HepG2 (cell line): Measurements from ENCODE around the gene PPP1R1B. TPM values are rescaled to one million over a fixed set of nuclear protein-coding genes. Genes with fewer than 3 reads are reported as not detected.
A peak's percentile ranks its signal among the peaks of the same experiment; 100 is the strongest.

Source experiments
- GABPB1 ChIP-seq: IDR thresholded peaks from 2 replicates; pipeline ENCODE4 v1.6.1; 2016; ENCODE audit warnings: mild to moderate bottlenecking, missing genetic modification reagents, moderate library complexity, missing compliant biosample characterization
- HES4 ChIP-seq: sonication (generic); formaldehyde crosslinking; IDR thresholded peaks from 2 replicates; pipeline ENCODE4 v1.9.0; 2021; ENCODE audit warnings: mild to moderate bottlenecking, missing genetic modification reagents, borderline replicate concordance
- JARID2 ChIP-seq: sonication (generic); formaldehyde crosslinking; IDR thresholded peaks from 2 replicates; pipeline ENCODE4 v1.8.1; 2023; ENCODE audit warnings: missing genetic modification reagents, inconsistent platforms; ENCODE audit not compliant: insufficient replicate concordance
- KLF15 ChIP-seq: sonication (generic); formaldehyde crosslinking; IDR thresholded peaks from 2 replicates; pipeline ENCODE4 v1.8.1; 2023; ENCODE audit warnings: borderline replicate concordance, mild to moderate bottlenecking, inconsistent platforms, missing genetic modification reagents, mixed read lengths
- MIER3 ChIP-seq: IDR thresholded peaks from 2 replicates; pipeline ENCODE4 v1.6.1; 2016; ENCODE audit warnings: missing compliant biosample characterization, borderline replicate concordance
- NFYB ChIP-seq: sonication (generic); formaldehyde crosslinking; IDR thresholded peaks from 2 replicates; pipeline ENCODE4 v1.4.0; 2020; ENCODE audit warnings: missing genetic modification reagents
- NRL ChIP-seq: sonication (generic); formaldehyde crosslinking; IDR thresholded peaks from 2 replicates; pipeline ENCODE4 v1.5.0; 2020; ENCODE audit warnings: missing genetic modification reagents, mild to moderate bottlenecking, moderate library complexity, borderline replicate concordance
- RARA ChIP-seq: IDR thresholded peaks from 2 replicates; pipeline ENCODE4 v1.6.1; 2016; ENCODE audit warnings: missing genetic modification reagents, missing compliant biosample characterization
- SP5 ChIP-seq: IDR thresholded peaks from 2 replicates; pipeline ENCODE4 v1.6.1; 2016; ENCODE audit warnings: low read depth, borderline replicate concordance
- TCF7L2 ChIP-seq: IDR thresholded peaks from 2 replicates; pipeline ENCODE4 v1.6.1; 2011; ENCODE audit warnings: mild to moderate bottlenecking, low read depth, low read length, moderate library complexity
- XRCC5 ChIP-seq: fragments of 200-400 bp; formaldehyde crosslinking; optimal IDR thresholded peaks from 2 replicates; pipeline ENCODE3; 2017; ENCODE audit warnings: mild to moderate bottlenecking, low read length
- ZEB1 ChIP-seq: IDR thresholded peaks from 2 replicates; pipeline ENCODE4 v1.6.1; 2012; ENCODE audit warnings: mild to moderate bottlenecking, low read depth, inconsistent platforms; ENCODE audit not compliant: insufficient replicate concordance
- ZMYM2 ChIP-seq: sonication (generic); formaldehyde crosslinking; IDR thresholded peaks from 2 replicates; pipeline ENCODE4 v1.8.0; 2022; ENCODE audit warnings: mild to moderate bottlenecking, missing genetic modification reagents
- ZNF101 ChIP-seq: sonication (generic); formaldehyde crosslinking; IDR thresholded peaks from 2 replicates; pipeline ENCODE4 v1.4.0; 2020; ENCODE audit warnings: mild to moderate bottlenecking, low read depth, missing genetic modification reagents, borderline replicate concordance
- ZNF20 ChIP-seq: sonication (generic); formaldehyde crosslinking; IDR thresholded peaks from 2 replicates; pipeline ENCODE4 v1.4.0; 2020; ENCODE audit warnings: mild to moderate bottlenecking, moderate library complexity, missing genetic modification reagents
- ZNF552 ChIP-seq: sonication (generic); formaldehyde crosslinking; IDR thresholded peaks from 2 replicates; pipeline ENCODE4 v1.9.0; 2022; ENCODE audit warnings: missing genetic modification reagents, mild to moderate bottlenecking, borderline replicate concordance
- ZNF556 ChIP-seq: sonication (generic); formaldehyde crosslinking; IDR thresholded peaks from 2 replicates; pipeline ENCODE4 v1.4.0; 2020; ENCODE audit warnings: mild to moderate bottlenecking, missing genetic modification reagents, borderline replicate concordance
- ZNF563 ChIP-seq: sonication (generic); formaldehyde crosslinking; IDR thresholded peaks from 2 replicates; pipeline ENCODE4 v1.8.0; 2022; ENCODE audit warnings: mild to moderate bottlenecking, moderate library complexity, missing genetic modification reagents
- ZNF670 ChIP-seq: sonication (generic); formaldehyde crosslinking; IDR thresholded peaks from 2 replicates; pipeline ENCODE4 v1.8.0; 2022; ENCODE audit warnings: mild to moderate bottlenecking, missing genetic modification reagents, borderline replicate concordance
- polyA plus RNA-seq, 8 experiments: library from polyadenylated mRNA; depleted of rRNA in 3 of 8; stranded (reverse) in 7 of 8; unstranded in 1 of 8; fragments of >200 nt; fragmentation: Illumina TruSeq in 4 of 8; extraction: Trizol in 4 of 8; gene quantifications; 2 replicates each; pipeline versions ENCODE4 v1.2.1 to v1.2.3, GENCODE V29; 2011 to 2016; ENCODE audit warnings: low read depth in 4 of 8, missing spikeins in 1 of 8, mixed read lengths in 1 of 8; ENCODE audit not compliant: insufficient read depth in 1 of 8
- total RNA-seq, 5 experiments: library from RNA; depleted of rRNA; stranded (reverse); fragments of >200 nt; fragmentation: Illumina TruSeq; extraction: Trizol; gene quantifications; 2 replicates each; pipeline ENCODE4 v1.2.3, GENCODE V29; 2016; ENCODE audit warnings: low read depth in 1 of 5
- TF ChIP-seq, protein P1 (sequence below): sonication (generic); formaldehyde crosslinking; IDR thresholded peaks from 2 replicates; pipeline ENCODE4 v1.4.0; 2020; ENCODE audit warnings: mild to moderate bottlenecking, missing genetic modification reagents
- TF ChIP-seq, protein P2 (sequence below): sonication (generic); formaldehyde crosslinking; IDR thresholded peaks from 2 replicates; pipeline ENCODE4 v1.5.0; 2020; ENCODE audit warnings: mild to moderate bottlenecking, low read depth, missing genetic modification reagents, borderline replicate concordance
- TF ChIP-seq, protein P3 (sequence below): sonication (generic); formaldehyde crosslinking; IDR thresholded peaks from 2 replicates; pipeline ENCODE4 v1.4.0; 2020; ENCODE audit warnings: missing genetic modification reagents

PPP1R1B gene
- total and polyA plus RNA-seq, 2 of the 13 experiments (the other 11 are each of a cell fraction or from before 2014, with no cell fraction given): 0.08 TPM; not detected in 1

DNA sequence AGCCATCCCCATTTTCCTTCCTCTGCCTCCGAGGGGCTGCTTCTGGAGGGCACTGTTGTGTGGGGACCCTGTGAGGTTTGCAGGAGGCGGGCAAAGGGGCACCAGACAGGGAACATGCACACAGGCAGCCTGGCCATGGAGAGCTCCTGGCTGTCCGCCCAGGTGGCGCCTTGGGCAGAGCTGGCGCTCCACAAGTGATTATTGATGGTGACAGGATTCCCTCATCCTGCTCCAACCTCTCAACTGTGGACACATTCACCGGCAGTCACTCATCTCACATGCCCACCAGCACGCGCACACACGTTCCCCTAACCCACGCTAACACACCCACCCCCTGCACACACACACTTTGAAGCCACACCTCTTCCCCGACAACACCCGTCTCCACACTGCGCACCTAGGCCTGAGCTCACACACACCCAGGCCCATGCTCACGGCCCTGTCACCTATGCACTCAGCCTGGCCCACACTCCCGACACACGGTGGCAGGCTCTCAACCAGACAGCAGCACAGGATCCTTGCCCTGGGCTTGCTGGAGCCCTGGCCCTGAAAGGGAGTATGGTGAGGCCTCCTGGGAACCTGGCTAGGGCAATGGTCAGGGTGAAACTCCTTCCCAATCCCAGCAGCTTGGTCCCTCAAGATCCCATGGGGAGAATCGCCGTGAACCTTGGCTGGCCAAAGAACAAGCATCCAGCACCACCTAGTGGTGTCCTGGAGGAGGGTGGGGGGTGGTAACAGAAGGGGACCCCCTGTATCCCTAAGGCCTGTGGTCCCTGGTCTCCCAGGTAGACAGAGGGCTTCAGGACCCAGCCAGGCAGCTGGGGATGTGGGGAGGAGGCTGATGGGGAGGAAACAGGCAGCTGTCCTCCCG lies 45.1 kb downstream of the PPP1R1B start (continued):
- TF ChIP-seq XRCC5: peak; percentile 90
- TF ChIP-seq ZNF101 (CRISPR knock-in tag): no peak
- no peak for TF ChIP-seq MIER3 (CRISPR knock-in tag)
- TF ChIP-seq HES4 (CRISPR knock-in tag): no peak
- no peak for TF ChIP-seq TCF7L2
- no peak for TF ChIP-seq NFYB (CRISPR knock-in tag)
- TF ChIP-seq ZMYM2: no peak
- TF ChIP-seq, protein P1, sequence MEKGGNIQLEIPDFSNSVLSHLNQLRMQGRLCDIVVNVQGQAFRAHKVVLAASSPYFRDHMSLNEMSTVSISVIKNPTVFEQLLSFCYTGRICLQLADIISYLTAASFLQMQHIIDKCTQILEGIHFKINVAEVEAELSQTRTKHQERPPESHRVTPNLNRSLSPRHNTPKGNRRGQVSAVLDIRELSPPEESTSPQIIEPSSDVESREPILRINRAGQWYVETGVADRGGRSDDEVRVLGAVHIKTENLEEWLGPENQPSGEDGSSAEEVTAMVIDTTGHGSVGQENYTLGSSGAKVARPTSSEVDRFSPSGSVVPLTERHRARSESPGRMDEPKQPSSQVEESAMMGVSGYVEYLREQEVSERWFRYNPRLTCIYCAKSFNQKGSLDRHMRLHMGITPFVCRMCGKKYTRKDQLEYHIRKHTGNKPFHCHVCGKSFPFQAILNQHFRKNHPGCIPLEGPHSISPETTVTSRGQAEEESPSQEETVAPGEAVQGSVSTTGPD (CRISPR knock-in tag): no peak
- no peak for TF ChIP-seq KLF15
- TF ChIP-seq, protein P2, sequence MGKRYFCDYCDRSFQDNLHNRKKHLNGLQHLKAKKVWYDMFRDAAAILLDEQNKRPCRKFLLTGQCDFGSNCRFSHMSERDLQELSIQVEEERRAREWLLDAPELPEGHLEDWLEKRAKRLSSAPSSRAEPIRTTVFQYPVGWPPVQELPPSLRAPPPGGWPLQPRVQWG (CRISPR knock-in tag): no peak
- no peak; the same call in none of the 2 replicates for TF ChIP-seq NRL (CRISPR knock-in tag)
- TF ChIP-seq ZEB1: no peak
- TF ChIP-seq SP5: no peak; the same call in 1 of the 2 replicates
- no peak for TF ChIP-seq JARID2 (CRISPR knock-in tag)
- TF ChIP-seq RARA: 0 out of 2 replicates have a peak, but pooled peaks have one; percentile 21
- peak; percentile 77; the same call in 1 of the 2 replicates for TF ChIP-seq ZNF556 (CRISPR knock-in tag)
- peak; percentile 54; the same call in 1 of the 2 replicates for TF ChIP-seq ZNF563 (CRISPR knock-in tag)
- TF ChIP-seq ZNF552 (CRISPR knock-in tag): no peak
- no peak for TF ChIP-seq ZNF20 (CRISPR knock-in tag)
- no peak; the same call in 1 of the 2 replicates for TF ChIP-seq GABPB1 (CRISPR knock-in tag)
- TF ChIP-seq, protein P3, sequence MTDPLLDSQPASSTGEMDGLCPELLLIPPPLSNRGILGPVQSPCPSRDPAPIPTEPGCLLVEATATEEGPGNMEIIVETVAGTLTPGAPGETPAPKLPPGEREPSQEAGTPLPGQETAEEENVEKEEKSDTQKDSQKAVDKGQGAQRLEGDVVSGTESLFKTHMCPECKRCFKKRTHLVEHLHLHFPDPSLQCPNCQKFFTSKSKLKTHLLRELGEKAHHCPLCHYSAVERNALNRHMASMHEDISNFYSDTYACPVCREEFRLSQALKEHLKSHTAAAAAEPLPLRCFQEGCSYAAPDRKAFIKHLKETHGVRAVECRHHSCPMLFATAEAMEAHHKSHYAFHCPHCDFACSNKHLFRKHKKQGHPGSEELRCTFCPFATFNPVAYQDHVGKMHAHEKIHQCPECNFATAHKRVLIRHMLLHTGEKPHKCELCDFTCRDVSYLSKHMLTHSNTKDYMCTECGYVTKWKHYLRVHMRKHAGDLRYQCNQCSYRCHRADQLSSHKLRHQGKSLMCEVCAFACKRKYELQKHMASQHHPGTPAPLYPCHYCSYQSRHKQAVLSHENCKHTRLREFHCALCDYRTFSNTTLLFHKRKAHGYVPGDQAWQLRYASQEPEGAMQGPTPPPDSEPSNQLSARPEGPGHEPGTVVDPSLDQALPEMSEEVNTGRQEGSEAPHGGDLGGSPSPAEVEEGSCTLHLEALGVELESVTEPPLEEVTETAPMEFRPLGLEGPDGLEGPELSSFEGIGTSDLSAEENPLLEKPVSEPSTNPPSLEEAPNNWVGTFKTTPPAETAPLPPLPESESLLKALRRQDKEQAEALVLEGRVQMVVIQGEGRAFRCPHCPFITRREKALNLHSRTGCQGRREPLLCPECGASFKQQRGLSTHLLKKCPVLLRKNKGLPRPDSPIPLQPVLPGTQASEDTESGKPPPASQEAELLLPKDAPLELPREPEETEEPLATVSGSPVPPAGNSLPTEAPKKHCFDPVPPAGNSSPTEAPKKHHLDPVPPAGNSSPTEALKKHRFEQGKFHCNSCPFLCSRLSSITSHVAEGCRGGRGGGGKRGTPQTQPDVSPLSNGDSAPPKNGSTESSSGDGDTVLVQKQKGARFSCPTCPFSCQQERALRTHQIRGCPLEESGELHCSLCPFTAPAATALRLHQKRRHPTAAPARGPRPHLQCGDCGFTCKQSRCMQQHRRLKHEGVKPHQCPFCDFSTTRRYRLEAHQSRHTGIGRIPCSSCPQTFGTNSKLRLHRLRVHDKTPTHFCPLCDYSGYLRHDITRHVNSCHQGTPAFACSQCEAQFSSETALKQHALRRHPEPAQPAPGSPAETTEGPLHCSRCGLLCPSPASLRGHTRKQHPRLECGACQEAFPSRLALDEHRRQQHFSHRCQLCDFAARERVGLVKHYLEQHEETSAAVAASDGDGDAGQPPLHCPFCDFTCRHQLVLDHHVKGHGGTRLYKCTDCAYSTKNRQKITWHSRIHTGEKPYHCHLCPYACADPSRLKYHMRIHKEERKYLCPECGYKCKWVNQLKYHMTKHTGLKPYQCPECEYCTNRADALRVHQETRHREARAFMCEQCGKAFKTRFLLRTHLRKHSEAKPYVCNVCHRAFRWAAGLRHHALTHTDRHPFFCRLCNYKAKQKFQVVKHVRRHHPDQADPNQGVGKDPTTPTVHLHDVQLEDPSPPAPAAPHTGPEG (CRISPR knock-in tag): 0 out of 2 replicates have a peak, but pooled peaks have one; percentile 32
- TF ChIP-seq ZNF670 (CRISPR knock-in tag): no peak
